Subcutaneous adipose tissue (tissue), 4 donors: Measurements from ENCODE around the gene SYNPO. TPM values are rescaled to one million over a fixed set of nuclear protein-coding genes. Genes with fewer than 3 reads are reported as not detected.

ENCODE experiments used
- CTCF ChIP-seq: fragments of 450-650 bp; IDR thresholded peaks from one replicate; pipeline ENCODE4 v1.5.1; 2016; ENCODE audit warnings: low read depth, mild to moderate bottlenecking, control low read depth, antibody characterized with exemption, moderate library complexity
- total RNA-seq, 4 donors: library from RNA; depleted of rRNA; stranded (reverse); fragments of >200 nt; gene quantifications; one replicate each; pipeline ENCODE4 v1.1.0, GENCODE V29; 2016

SYNPO gene
- total RNA-seq, 4 donors from 2014 or later, result 12.2 to 40.7 (median 21.4) TPM

- TF ChIP-seq CTCF, result no peak
Observed at GRCh38 chr5:150649108-150650020, 8.9 kb downstream of the SYNPO start.

- no peak for TF ChIP-seq CTCF
Observed at GRCh38 chr5:150650021-150651006, 9.9 kb downstream of the SYNPO start.

GRCh38 chr5:150651382-150651781 is 10.9 kb downstream of the SYNPO start:
- no peak for TF ChIP-seq CTCF

- no peak for TF ChIP-seq CTCF
Observed at GRCh38 chr5:150651924-150652671, 11.6 kb downstream of the SYNPO start.

GRCh38 chr5:150653145-150653761 is 12.8 kb downstream of the SYNPO start:
- no peak for TF ChIP-seq CTCF

- TF ChIP-seq CTCF, result no peak
Observed at GRCh38 chr5:150653762-150654556, 13.5 kb downstream of the SYNPO start.
